Neutrophil (primary cell): ENCODE measurements around the gene FILIP1.

Experiments used
- H3K27ac ChIP-seq: fragments of 200-600 bp; sonication (generic); 2 replicates; pipeline ENCODE4 v1.5.1; 2016; ENCODE audit warnings: mild to moderate bottlenecking, moderate library complexity
- H3K27me3 ChIP-seq: fragments of 200-600 bp; sonication (generic); 2 replicates; pipeline ENCODE4 v1.6.0; 2016; ENCODE audit warnings: mild to moderate bottlenecking
- H3K36me3 ChIP-seq: fragments of 200-600 bp; sonication (generic); 2 replicates; pipeline ENCODE4 v1.5.1; 2017
- H3K4me1 ChIP-seq, 2 experiments: fragments of 200-600 bp in 1 of 2; sonication (generic) in 1 of 2; 1 replicate in 1 of 2; 2 replicates in 1 of 2; pipeline versions ENCODE4 v1.5.1 to v1.6.1; 2013 to 2016; ENCODE audit warnings: low read depth in 1 of 2, low read length in 1 of 2, mild to moderate bottlenecking in 1 of 2, moderate library complexity in 1 of 2; ENCODE audit not compliant: control insufficient read depth in 1 of 2, insufficient read depth in 1 of 2
- H3K4me3 ChIP-seq, 2 experiments: fragments of 200-600 bp in 1 of 2; sonication (generic) in 1 of 2; 1 replicate in 1 of 2; 2 replicates in 1 of 2; pipeline ENCODE4 v1.5.1; 2013 to 2016; ENCODE audit warnings: low read depth in 1 of 2, low read length in 1 of 2, mild to moderate bottlenecking in 1 of 2, moderate library complexity in 1 of 2
- H3K9me3 ChIP-seq: fragments of 200-600 bp; sonication (generic); 2 replicates; pipeline ENCODE4 v1.5.1; 2016
- TF ChIP-seq, protein P1 (sequence below): fragments of 200-600 bp; sonication (generic); IDR thresholded peaks from 2 replicates; pipeline ENCODE4 v1.5.1; 2016; ENCODE audit warnings: antibody characterized with exemption

Gene FILIP1

GRCh38 chr6:75345413-75345812 is 148.2 kb downstream of the FILIP1 start:
- TF ChIP-seq, protein P1, sequence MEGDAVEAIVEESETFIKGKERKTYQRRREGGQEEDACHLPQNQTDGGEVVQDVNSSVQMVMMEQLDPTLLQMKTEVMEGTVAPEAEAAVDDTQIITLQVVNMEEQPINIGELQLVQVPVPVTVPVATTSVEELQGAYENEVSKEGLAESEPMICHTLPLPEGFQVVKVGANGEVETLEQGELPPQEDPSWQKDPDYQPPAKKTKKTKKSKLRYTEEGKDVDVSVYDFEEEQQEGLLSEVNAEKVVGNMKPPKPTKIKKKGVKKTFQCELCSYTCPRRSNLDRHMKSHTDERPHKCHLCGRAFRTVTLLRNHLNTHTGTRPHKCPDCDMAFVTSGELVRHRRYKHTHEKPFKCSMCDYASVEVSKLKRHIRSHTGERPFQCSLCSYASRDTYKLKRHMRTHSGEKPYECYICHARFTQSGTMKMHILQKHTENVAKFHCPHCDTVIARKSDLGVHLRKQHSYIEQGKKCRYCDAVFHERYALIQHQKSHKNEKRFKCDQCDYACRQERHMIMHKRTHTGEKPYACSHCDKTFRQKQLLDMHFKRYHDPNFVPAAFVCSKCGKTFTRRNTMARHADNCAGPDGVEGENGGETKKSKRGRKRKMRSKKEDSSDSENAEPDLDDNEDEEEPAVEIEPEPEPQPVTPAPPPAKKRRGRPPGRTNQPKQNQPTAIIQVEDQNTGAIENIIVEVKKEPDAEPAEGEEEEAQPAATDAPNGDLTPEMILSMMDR: no peak

DNA sequence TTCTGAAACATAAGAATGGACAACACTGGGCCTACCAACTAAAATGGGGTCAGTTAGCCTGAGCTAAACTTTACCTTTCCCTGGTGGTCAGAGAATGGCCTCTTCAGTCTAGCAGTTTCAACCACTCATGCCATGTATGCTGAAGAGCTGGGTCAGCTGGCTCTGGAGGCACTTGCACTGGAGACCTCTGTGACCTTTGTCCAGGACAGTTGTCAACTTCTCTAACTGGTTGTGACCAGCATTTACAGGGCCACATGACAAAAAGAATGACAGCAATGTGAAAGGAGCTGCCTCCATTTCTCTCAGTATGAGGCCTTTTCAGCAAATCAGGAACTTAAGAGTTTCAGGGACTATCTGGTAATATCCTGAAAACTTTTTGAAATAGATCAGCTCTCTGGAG is 149.1 kb downstream of the FILIP1 start:
- Histone ChIP-seq H3K36me3 (no peaks in the 10 kb centered on the region), H3K4me3 (no peak overlapping the region), H3K27ac (no peak overlapping the region), H3K27me3 (peaks cover 38% of the 10 kb centered on the region), H3K9me3 (no peaks in the 10 kb centered on the region), H3K4me1 (no peaks in the 10 kb centered on the region)
- TF ChIP-seq, protein P1: no peak

More at GRCh38 chr6:75345413-75345812, 148.2 kb downstream of the FILIP1 start:
- Histone ChIP-seq H3K4me1 (no peaks in the 10 kb centered on the region), H3K27me3 (peaks cover 48% of the 10 kb centered on the region), H3K36me3 (no peaks in the 10 kb centered on the region), H3K4me3 (no peak overlapping the region), H3K9me3 (no peaks in the 10 kb centered on the region), H3K27ac (no peak overlapping the region)

DNA sequence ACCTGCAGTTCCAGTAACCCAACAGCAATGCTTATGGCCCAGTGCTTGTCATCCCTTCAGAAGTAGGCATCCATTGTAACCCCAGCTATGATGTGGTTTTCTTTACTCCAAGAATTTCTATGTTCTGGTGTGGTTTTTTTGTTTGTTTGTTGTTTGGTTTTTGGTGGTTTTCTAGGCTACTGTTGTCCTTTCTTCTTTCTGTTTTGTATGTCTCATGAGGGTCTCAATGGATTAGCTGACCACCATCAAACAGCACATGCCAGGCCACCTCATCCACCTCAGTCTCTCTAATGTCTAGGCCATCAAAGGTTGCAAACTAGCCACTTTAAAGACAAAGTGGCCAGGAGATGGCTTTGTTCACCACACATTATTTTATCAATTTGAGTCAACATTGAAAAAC is 149.6 kb downstream of the FILIP1 start:
- Histone ChIP-seq H3K36me3 (no peaks in the 10 kb centered on the region), H3K9me3 (no peaks in the 10 kb centered on the region), H3K4me3 (no peak overlapping the region), H3K27me3 (peaks cover 34% of the 10 kb centered on the region), H3K4me1 (no peaks in the 10 kb centered on the region), H3K27ac (no peak overlapping the region)
- TF ChIP-seq, protein P1: no peak

DNA sequence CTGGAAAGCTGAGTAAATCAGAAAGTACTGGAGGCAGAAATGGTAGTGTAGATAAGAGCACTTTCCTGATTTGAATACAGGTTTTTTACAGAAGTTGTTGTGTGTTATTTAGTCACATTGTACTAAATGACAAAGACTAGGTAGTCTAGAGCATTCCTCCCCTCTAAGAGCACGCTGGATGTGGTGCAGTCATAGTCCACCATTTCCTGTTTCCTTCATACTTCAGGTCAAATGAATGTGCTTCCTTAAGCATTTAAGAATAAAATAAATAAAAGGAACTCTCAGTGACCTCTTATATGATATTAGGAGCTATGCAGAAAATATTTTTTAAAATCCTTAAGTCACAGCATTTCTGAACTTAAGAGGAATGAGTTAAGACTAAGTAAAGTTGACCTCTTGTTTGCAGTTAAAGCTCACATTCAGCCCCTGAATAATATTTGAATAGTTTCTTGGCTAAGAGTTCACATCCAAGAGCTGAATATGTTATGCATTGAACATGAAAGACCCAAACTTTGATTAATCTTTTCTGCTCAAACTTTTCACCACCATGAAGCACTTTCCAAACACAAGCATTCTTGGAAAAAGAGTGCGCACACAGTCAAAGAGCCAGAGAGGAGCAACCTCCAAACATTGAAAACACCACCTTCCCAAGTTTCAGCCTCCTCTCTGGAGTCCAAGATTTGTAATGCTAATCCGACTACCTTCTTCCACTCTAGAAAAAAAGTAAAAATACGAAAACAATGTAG is 155.6 kb downstream of the FILIP1 start:
- Histone ChIP-seq H3K4me1 (no peaks in the 10 kb centered on the region), H3K36me3 (no peaks in the 10 kb centered on the region), H3K27me3 (peaks cover 35% of the 10 kb centered on the region), H3K4me3 (no peak overlapping the region), H3K27ac (no peak overlapping the region), H3K9me3 (no peaks in the 10 kb centered on the region)
- TF ChIP-seq, protein P1: no peak

- no peak overlapping the region for H3K27ac ChIP-seq
- H3K4me3 ChIP-seq: no peak overlapping the region
These were observed 159.1 kb downstream of the FILIP1 start for GRCh38 chr6:75334266-75335040.

More at GRCh38 chr6:75334266-75335040, 159.1 kb downstream of the FILIP1 start:
- TF ChIP-seq, protein P1: no peak
- no peaks in the 10 kb centered on the region for H3K4me1 ChIP-seq
- H3K27me3 ChIP-seq: peaks cover 40% of the 10 kb centered on the region
- no peaks in the 10 kb centered on the region for H3K36me3 ChIP-seq
- no peaks in the 10 kb centered on the region for H3K9me3 ChIP-seq
